Endodermal cell (in vitro differentiated cells): ENCODE results near the gene P2RX1. TPM values are rescaled to one million over a fixed set of nuclear protein-coding genes. Genes with fewer than 3 reads are reported as not detected.

Source experiments
- DNase-seq: peaks from one replicate; pipeline ENCODE4 v3.0.0-alpha.2; 2017
- H3K27ac ChIP-seq: 2 replicates; pipeline ENCODE4 v1.5.1; 2013; ENCODE audit warnings: mild to moderate bottlenecking, low read depth, low read length, moderate library complexity
- H3K27me3 ChIP-seq: 2 replicates; pipeline ENCODE4 v1.6.1; 2013; ENCODE audit warnings: mild to moderate bottlenecking, low read length, moderate library complexity; ENCODE audit not compliant: insufficient read depth, control insufficient read depth, poor library complexity, severe bottlenecking
- H3K36me3 ChIP-seq: 2 replicates; pipeline ENCODE4 v1.7.0; 2013; ENCODE audit warnings: mild to moderate bottlenecking, low read length, moderate library complexity; ENCODE audit not compliant: control insufficient read depth, insufficient read depth
- H3K4me1 ChIP-seq: one replicate; pipeline ENCODE4 v1.7.0; 2013; ENCODE audit warnings: low read length; ENCODE audit not compliant: control insufficient read depth, insufficient read depth
- H3K4me3 ChIP-seq: 2 replicates; pipeline ENCODE4 v1.5.1; 2013; ENCODE audit warnings: mild to moderate bottlenecking, low read length, moderate library complexity
- H3K9ac ChIP-seq: 2 replicates; pipeline ENCODE4 v1.6.1; 2013; ENCODE audit warnings: mild to moderate bottlenecking, low read length, moderate library complexity; ENCODE audit not compliant: poor library complexity, severe bottlenecking; ENCODE audit errors: extremely low read depth
- H3K9me3 ChIP-seq: 2 replicates; pipeline ENCODE4 v1.6.1; 2013; ENCODE audit warnings: mild to moderate bottlenecking, low read length, moderate library complexity; ENCODE audit not compliant: control insufficient read depth
- H3K27ac Mint-ChIP-seq: 2 replicates; pipeline ENCODE4 v1.8.0; 2020; ENCODE audit warnings: mixed read lengths
- H3K27me3 Mint-ChIP-seq: 2 replicates; pipeline ENCODE4 v1.8.0; 2021; ENCODE audit warnings: mild to moderate bottlenecking, mixed read lengths; ENCODE audit not compliant: insufficient read depth
- H3K36me3 Mint-ChIP-seq: 2 replicates; pipeline ENCODE4 v1.8.0; 2020; ENCODE audit warnings: low read depth, mixed read lengths
- H3K4me1 Mint-ChIP-seq: 2 replicates; pipeline ENCODE4 v1.8.0; 2020; ENCODE audit warnings: mixed read lengths
- H3K4me3 Mint-ChIP-seq: 2 replicates; pipeline ENCODE4 v1.8.0; 2020; ENCODE audit warnings: mild to moderate bottlenecking, moderate library complexity, mixed read lengths
- H3K9me3 Mint-ChIP-seq: 2 replicates; pipeline ENCODE4 v1.8.0; 2020; ENCODE audit warnings: mild to moderate bottlenecking, mixed read lengths
- CTCF ChIP-seq: fragments of 200-600 bp; sonication (generic); conservative IDR thresholded peaks from 2 replicates; pipeline ENCODE4 v1.5.0; 2021; ENCODE audit warnings: antibody characterized with exemption, mild to moderate bottlenecking
- WGBS, 2 experiments: methylation state at CpG; one replicate each; pipeline versions ENCODE4 v1.1.5 to v1.1.7; 2013; ENCODE audit warnings: missing lambda C conversion rate in 2 of 2, mixed read lengths in 1 of 2; ENCODE audit not compliant: insufficient coverage in 1 of 2, insufficient read length in 1 of 2; 5-methylcytosine and 5-hydroxymethylcytosine counted together
- total RNA-seq, 2 donors: library from RNA; stranded (reverse); fragmentation: NEBNext Ultra II Directional in 1 of 2; extraction: Animal tissue kit (Norgen Biotek cat#: 25700) in 1 of 2; gene quantifications; 2 replicates in 1 of 2; 3 replicates in 1 of 2; pipeline ENCODE4 v1.2.1, GENCODE V29; 2021

P2RX1 gene
- total RNA-seq, 2 donors from 2014 or later = not detected

GRCh38 chr17:3852561-3852960 is 63.7 kb downstream of the P2RX1 start:
- WGBS, 2 experiments = 83 to 84% methylated on average over 10 of the region's 10 CpGs

GRCh38 chr17:3851461-3852100 is 64.7 kb downstream of the P2RX1 start:
- 87 to 88% methylated on average over 21 to 24 of the region's 24 CpGs for WGBS, 2 experiments
- Histone ChIP-seq H3K9me3 (no peaks in the 10 kb centered on the region), H3K4me3 (no peak overlapping the region), H3K36me3 (no peaks in the 10 kb centered on the region), H3K9ac (no peak overlapping the region), H3K27me3 (no peaks in the 10 kb centered on the region), H3K27ac (no peak overlapping the region), H3K4me1 (no peaks in the 10 kb centered on the region)
- no peaks in the 10 kb centered on the region for H3K36me3 Mint-ChIP-seq
- TF ChIP-seq CTCF = no peak
- peaks cover 3% of the 10 kb centered on the region for H3K4me1 Mint-ChIP-seq
- H3K27me3 Mint-ChIP-seq = peaks cover 18% of the 10 kb centered on the region
- no peak overlapping the region for H3K27ac Mint-ChIP-seq
- no peak for DNase-seq
- H3K9me3 Mint-ChIP-seq = peaks cover 11% of the 10 kb centered on the region
- no peak overlapping the region for H3K4me3 Mint-ChIP-seq

More at GRCh38 chr17:3852561-3852960, 63.7 kb downstream of the P2RX1 start:
- Histone ChIP-seq H3K9ac (no peak overlapping the region), H3K9me3 (no peaks in the 10 kb centered on the region), H3K27ac (no peak overlapping the region), H3K27me3 (no peaks in the 10 kb centered on the region), H3K36me3 (no peaks in the 10 kb centered on the region), H3K4me1 (no peaks in the 10 kb centered on the region), H3K4me3 (no peak overlapping the region)
- peaks cover 3% of the 10 kb centered on the region for H3K4me1 Mint-ChIP-seq
- no peaks in the 10 kb centered on the region for H3K36me3 Mint-ChIP-seq
- DNase-seq = no peak
- H3K4me3 Mint-ChIP-seq = no peak overlapping the region
- H3K27me3 Mint-ChIP-seq = peaks cover 18% of the 10 kb centered on the region
- H3K9me3 Mint-ChIP-seq = peaks cover 11% of the 10 kb centered on the region
- no peak for TF ChIP-seq CTCF
- no peak overlapping the region for H3K27ac Mint-ChIP-seq

- TF ChIP-seq CTCF = no peak
- peaks cover 6% of the 10 kb centered on the region for H3K36me3 ChIP-seq
- Mint-ChIP-seq H3K9me3 (peaks cover 8% of the 10 kb centered on the region), H3K27me3 (peaks cover 18% of the 10 kb centered on the region), H3K36me3 (peaks cover 8% of the 10 kb centered on the region), H3K4me1 (peaks cover 10% of the 10 kb centered on the region), H3K27ac (no peak overlapping the region), H3K4me3 (no peak overlapping the region)
- no peak overlapping the region for H3K9ac ChIP-seq
- no peaks in the 10 kb centered on the region for H3K27me3 ChIP-seq
- H3K27ac ChIP-seq = no peak overlapping the region
- H3K4me3 ChIP-seq = no peak overlapping the region
- peaks cover 5% of the 10 kb centered on the region for H3K4me1 ChIP-seq
- DNase-seq = no peak
- no peaks in the 10 kb centered on the region for H3K9me3 ChIP-seq
- WGBS, 2 experiments = 85 to 88% methylated on average over 7 to 8 of the region's 9 CpGs
Observed at GRCh38 chr17:3848229-3848835, 67.9 kb downstream of the P2RX1 start.
